GM18907 (cell line): ENCODE results near the gene SRF.

Experiments
- ATAC-seq: cut with Tn5 transposase; IDR thresholded peaks from one replicate; pipeline ENCODE4 v1.9.1; 2021; ENCODE audit warnings: mild to moderate bottlenecking, moderate library complexity; ENCODE audit not compliant: unreplicated experiment

The SRF gene

DNA sequence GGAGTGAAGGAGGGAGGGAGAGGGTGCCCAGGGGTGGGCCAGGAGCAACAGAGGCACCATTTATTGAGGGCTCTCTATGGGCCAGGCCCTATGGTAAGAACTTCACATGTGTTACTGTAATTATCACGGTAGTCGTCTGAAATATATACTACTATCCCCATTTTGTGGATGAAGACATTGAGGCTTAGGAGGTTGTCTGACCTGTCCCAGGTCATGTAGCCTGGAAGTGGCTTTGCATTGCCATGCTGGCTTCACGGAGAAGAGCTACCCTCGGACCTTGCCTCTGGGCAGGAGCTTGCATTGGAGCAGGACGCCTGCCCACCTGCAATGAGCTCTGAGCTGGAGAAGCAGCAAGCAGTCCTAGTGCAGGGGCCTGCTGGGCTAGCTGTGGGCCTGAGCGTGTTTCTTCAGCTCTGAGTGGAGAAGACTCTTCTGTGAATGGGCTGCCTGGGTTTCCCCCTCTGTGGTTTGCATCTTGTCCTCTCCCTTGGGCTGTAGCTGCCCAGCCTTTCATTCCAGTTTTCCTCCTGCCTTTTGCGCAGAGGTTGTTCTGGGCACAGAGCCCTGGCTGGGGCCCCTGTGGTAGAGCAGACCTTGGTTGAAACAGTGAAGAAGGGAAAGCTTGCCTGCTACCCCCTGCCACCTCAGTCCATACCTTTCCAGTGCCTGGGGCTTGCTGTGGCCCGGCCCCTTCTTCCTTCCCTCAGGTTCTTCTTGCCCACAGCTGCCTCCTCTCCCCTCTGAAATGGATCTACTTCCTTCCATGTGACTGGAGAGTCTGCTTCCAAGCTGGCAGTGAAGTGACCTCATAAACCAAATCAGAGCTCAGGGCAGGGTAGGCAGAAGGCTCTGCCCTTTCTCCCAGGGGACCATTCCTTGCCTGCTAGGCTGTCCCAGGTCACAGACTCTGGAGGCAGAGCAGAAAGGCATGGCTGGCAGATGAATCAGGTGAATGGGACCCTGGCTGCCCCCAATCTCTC, 24.1 kb upstream of the SRF start:
- no peak for ATAC-seq

DNA sequence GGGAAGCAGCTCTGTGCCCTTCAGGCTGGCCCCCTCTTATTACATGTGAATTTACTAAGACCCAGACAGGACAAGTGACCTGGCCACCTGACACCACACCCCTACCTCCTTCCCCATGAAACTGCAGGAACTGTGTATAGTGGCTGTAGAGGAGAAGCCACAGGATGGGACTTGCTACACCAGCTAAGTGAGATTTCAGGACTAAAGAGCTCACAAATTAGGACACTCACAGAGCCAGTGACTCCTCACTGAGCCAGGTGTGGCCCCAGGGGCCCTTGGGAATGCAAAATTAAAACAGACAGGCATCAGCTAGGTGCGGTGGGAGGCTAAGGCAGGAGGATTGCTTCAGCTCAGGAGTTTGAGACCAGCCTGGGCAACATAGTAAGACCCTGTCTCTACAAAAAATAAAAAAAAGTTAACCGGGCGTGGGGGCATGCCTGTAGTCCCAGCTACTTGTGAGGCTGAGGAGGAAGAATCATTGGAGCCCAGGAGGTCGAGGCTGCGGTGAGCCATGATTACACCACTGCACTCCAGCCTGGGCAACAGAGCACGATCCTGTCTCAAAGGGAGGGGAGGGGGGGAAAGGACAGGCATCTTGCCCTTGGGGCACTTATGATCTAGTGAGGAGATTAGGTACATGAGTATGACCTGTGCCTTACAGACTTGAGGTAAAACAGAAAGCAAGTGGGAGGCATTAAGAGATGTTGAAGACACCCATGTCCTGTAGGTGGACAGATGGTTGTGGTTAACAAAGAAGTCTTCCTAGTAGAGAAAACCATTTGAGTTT, 23.2 kb upstream of the SRF start:
- ATAC-seq: no peak

DNA sequence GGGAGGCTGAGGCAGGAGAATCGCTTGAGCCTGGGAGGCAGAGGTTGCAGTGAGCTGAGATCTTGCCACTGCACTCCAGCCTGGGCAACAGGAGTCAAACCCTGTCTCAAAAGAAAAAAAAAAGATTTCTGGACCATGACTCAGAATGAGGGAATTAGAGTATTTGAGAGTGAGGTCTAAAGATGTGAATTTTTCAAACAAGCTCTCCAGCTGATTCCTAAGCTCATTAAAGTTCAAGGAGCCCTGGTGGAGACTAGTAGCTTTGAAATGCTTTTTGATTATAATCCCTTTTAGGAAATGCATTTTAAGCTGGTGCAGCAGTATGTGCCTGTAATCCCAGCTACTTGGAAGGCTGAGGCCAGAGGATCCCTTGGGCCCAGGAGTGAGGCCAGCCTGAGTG, 21.8 kb upstream of the SRF start:
- ATAC-seq: no peak

DNA sequence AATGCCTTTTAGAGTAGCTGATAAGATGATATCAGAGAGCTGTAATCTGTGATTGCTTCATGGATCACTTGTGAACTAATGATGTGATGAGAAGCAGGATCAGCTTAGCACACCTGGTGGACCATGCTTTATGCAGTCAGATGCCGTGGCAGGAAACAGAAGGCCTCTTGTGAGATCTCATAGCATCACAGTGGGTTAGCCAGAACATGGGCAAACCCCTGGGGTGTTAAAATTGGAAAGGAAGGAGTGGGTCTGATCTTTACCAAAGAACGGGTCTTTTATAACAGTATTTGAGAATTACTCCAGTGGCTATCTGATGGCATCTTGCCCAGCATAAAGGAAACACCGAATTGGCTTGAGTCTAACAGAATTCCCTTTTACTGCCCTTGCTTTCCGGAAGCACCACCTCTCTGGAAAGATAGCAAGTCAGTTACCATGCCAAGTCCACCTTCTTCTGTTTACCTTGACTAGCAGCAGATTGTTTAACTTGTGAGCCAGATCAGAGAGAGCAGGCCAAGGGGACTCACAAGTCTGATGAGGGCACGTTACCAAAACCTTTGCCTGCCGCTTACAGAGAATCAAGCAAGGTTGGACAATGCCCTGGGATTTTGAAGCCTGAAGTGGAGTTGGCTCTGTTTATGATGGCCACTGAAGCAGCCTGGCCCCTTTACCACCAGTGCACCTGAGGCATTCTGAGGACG, 20.9 kb upstream of the SRF start:
- no peak for ATAC-seq

DNA sequence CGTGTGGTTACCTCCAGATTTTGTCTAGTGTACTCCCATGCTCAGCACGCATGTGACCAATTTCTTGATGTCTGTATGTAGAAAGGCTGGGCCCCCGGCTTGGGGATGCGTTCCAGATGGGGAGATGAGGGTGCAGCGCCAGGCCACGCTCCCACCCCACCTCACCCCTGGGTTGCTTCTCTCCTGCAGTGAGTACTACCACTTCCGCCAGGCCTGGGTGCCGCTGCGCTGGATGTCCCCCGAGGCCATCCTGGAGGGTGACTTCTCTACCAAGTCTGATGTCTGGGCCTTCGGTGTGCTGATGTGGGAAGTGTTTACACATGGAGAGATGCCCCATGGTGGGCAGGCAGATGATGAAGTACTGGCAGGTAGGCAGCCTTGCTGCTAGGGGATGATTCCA, 11.5 kb upstream of the SRF start:
- no peak for ATAC-seq

DNA sequence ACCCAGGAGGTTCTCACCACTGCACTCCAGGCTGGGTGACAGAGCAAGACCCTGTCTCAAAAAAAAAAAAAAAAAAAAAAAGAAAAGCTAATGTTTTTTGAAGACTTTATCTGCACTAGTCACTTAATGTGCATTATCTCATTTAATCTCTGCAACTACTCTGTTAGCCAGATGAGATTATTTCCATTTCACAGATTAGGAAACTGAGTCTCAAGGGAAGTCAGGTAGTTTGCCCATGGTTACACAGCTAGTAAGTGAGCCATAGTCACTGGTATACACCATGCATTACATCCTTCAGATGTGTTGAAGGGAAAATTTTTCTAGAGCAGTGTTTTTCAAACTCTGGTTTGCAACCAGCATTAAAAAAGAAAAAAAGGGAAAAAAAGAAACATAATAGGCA, 7.2 kb upstream of the SRF start:
- ATAC-seq: no peak

DNA sequence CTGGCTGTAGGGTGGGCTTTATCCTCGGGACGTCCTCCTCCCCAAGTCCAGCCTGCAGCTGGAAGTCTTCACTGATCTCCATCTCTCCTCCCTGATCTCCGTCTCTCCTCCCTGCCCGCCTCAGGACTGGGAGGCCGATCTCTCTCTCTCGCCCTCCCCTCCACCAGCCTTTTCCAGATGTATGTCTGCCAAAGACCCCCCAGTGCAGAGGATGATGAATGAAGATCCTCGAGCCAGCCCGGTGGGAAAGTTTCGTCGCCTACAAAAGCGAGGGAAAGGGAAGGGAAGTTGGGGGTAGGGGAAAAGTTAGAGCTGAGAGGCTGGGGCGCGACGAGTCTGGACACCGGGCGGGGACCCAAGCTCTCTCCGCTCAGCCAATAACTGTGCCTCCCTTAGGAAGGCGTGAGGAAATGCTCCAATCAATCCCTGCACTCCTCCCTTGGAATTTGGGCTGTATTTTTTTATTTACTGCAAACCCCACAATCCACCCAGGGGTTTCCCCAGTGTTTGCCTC, 595 bp upstream of the SRF start:
- no peak for ATAC-seq

DNA sequence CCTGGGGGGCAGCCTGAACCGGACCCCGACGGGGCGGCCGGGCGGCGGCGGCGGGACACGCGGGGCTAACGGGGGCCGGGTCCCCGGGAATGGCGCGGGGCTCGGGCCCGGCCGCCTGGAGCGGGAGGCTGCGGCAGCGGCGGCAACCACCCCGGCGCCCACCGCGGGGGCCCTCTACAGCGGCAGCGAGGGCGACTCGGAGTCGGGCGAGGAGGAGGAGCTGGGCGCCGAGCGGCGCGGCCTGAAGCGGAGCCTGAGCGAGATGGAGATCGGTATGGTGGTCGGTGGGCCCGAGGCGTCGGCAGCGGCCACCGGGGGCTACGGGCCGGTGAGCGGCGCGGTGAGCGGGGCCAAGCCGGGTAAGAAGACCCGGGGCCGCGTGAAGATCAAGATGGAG, 636 bp downstream of the SRF start:
- peak; percentile 0 for ATAC-seq

DNA sequence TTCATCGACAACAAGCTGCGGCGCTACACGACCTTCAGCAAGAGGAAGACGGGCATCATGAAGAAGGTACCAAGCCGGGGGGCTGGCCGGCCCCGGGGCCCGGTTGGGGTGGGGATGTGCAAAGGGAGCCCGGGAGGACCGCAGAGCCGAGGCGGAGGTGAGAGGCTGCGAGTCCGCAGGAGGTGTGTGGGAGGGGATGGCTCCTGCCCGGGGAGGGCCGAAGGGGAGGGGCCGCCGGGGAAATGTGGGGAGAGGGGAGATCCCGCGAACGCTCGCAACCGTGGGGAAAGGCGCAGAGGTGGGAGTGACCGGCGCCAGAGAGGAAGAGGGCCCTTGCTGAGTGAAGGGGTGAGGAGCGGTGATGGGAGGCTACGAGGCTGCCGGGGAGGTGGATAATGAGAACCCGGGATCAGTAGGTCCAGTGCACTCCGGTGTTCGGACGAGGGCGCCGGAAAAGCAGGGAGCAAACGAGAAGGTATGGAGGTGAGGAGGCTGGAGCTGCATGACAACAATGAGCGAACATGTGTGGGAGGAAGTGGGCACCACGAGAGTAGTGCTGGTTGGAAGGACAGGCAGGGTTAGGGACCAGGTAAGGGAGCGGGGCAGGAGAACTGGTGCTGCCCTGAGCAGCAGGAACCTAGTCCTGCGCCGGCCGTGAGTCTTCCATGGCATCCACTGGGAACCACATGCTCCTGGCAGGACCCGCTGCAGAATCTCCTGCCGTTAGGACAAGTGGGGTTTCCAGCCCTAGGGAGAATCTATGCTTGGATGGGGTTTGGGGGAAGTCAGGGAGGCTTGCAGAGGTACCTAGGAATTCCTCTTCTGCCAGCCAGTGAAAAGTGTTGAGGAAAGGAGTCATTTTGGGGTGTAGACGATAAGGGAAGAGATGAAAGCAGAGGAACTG, 1.3 kb downstream of the SRF start:
- ATAC-seq: no peak

DNA sequence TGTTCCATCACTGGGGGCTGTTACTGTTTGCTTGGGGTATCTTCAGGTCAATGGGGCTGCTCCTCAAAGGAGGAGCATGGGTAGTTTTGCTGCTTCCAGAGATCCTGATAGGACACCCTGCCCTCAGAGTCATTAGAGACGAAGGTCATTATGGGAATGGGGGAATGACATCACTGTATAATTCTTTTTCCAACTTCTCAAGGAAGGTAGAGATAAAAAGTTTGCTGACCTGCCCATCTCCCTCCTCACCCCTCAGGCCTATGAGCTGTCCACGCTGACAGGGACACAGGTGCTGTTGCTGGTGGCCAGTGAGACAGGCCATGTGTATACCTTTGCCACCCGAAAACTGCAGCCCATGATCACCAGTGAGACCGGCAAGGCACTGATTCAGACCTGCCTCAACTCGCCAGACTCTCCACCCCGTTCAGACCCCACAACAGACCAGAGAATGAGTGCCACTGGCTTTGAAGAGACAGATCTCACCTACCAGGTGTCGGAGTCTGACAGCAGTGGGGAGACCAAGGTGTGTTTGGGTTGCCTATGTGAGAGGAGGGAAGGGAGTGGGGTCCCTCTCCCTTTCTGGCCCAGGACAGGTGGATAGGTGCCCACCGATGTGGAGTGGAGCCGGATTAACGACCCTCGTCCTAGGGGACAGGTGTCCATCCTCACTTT, 2.7 kb downstream of the SRF start:
- ATAC-seq: no peak

DNA sequence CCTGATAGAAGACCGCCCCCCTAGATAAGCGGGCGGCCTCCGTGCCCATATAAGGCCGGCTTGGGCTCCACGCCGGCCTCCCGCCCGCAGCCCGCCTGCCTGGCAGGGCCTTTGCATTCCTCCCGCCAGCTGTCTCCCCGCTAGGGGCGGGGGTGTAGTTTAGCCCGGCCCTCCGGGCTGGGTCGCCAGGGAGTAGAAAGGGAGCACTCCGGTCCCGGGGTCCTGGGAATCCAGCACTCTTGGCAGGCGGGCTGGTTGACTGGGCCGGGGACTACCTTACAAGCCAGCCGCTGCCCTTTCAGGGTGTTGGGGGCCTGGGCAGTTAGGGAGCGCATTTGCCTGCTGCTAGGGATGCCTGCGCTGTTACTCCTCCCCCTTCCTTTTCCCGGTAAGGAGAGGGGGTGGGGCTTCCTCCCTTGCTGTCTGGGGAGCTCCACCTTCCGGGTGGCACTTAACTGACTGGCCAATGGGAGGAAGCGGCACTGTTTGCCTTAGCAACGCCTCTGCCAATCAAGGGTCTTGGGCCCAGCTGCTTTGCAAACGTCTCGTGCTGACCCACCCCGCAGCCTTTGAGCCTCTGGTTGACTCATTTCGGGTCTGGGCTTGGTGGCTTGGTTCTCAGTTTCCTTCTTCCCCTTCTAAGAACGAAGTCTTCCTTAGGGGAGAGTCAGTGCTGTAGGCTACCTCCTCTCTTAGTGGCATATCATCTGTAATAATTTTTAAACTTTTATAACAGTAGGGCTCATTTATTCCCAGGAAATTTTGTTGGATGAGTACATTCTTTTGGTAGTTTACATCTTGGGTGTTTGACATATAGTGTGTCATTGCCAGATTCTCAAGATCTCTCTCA, 3.4 kb downstream of the SRF start:
- peak; percentile 70 for ATAC-seq

DNA sequence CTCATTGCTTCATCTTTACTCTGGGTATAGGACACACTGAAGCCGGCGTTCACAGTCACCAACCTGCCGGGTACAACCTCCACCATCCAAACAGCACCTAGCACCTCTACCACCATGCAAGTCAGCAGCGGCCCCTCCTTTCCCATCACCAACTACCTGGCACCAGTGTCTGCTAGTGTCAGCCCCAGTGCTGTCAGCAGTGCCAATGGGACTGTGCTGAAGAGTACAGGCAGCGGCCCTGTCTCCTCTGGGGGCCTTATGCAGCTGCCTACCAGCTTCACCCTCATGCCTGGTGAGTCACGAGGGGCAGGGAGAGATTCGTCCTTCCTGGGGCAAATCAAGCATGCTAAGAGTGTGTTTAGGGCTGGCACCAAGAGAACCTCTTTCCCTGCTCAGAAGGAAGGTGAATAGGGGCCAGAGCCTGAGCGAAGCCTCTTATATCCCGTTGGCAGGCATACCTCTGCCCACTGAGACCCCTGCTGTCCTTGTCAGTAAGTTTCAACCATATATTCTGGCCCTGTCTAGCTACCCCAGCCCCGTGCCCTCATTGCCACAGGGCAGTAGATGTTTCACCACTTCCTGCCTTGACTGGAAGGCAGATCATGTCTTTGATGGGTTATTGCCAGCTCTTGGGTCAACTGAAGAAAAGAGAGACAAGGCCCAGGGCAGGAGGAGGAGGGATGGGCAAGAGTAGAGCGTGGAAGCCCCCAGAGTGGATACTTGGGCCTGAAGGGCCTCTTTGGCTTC, 4.8 kb downstream of the SRF start:
- no peak for ATAC-seq

DNA sequence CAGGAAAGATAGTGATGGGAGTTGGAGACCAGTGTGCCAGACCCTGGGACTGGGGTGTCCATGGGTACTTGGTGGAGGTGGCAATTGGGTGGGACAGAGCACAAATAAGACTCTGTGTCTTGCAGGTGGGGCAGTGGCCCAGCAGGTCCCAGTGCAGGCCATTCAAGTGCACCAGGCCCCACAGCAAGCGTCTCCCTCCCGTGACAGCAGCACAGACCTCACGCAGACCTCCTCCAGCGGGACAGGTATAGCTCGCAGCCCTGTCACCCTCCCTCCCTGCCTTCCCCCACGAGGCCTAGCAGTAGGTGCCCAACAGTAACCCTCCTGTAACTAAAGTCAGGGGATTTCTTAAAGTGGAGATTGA, 5.3 kb downstream of the SRF start:
- ATAC-seq: no peak

DNA sequence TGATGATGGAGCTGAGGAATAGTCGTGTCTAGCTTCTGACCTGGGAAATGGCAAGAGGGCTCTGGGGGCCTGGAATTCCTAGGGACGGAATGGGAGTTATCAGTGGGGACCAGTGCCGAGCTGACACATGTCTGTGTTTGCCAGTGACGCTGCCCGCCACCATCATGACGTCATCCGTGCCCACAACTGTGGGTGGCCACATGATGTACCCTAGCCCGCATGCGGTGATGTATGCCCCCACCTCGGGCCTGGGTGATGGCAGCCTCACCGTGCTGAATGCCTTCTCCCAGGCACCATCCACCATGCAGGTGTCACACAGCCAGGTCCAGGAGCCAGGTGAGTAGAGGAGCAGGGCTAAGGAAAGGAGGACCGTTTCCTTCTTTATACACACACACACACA, 7.1 kb downstream of the SRF start:
- ATAC-seq: no peak

DNA sequence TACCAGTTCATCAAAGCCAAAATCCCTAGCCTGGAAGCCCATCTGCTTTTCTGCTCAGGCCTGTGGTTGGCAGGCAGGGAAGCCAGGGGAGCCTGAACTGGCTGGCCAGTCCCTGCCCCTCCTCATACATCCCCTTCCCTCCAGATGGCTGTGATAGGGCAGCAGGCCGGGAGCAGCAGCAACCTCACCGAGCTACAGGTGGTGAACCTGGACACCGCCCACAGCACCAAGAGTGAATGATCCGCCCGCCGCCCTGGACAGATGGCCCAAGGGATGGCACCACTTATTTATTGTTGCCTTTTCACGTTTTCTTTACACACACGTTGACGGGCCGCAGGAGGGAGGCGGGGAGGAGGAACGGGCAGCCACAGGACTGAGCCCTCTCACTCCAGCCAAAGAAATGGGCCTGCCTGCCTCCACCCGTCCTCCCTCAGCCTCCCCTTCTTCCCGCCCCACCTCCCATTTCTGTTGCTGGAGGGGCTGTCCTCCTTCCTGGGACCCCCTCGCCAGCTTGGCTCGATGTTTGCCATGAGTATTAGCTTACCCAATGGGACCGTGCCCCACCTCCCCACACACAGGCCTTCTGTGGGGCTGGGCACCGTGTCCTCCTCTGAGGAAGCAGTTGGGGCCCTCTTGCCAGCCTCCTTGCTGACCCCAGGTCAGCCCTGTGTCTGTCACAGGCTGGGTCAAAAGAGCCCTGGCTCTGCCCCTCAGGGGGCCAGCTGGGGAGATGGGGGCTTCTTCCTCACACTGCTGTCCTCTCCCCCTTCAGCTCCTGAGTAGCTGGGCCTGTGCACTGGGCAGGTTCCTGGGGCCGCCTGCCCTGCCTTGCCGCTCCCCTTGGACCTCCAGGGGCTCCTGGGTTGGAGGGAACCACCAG, 8.1 kb downstream of the SRF start:
- ATAC-seq: no peak

DNA sequence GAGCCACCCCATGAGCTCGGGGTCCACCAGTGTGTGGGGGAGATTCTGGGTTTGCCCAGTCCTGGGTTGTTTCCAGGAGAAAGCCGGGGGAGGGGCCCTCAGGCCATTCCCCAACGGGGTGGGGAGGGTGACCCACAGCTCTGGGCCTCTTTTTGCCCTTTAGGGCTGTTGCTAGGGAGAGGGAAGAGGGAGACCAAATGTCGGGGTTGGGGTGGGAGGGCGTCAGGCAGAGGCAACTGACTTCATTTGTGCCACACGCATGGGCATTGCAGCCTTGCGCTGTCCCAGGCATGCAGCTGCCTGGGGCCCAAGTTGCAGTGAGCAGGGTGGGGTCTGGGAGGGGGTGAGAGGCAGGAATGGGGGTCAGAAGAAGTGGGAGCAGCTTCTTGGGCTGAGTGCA, 9.0 kb downstream of the SRF start:
- ATAC-seq: no peak

DNA sequence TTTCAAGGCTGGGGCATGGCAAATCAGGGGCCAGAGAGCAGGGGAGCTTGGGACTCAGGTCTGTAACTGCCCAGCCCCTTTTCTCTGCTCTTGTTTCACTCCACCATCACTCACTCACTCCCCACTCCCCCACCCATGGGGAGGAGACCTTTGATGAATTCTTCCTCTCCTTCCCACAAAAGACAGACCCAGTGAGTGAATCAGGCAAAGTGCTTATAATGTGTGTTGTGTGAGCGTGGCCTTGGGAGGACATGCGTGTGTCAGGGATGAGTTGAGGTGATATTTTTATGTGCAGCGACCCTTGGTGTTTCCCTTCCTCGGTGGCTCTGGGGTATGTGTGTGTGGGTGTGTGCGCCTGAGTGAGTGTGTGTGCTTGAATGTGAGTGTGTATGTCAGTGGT, 9.9 kb downstream of the SRF start:
- no peak for ATAC-seq
